Naive B cell (primary cell): ENCODE measurements around the gene BMPER. TPM values are rescaled to one million over a fixed set of nuclear protein-coding genes. Genes with fewer than 3 reads are reported as not detected.

Source experiments
- ATAC-seq, 2 donors: fragments of 150-1000 bp; cut with Tn5 transposase; 2 replicates each; pipeline ENCODE4 v1.10.0; 2021; ENCODE audit warnings: low read depth in 2 of 2, mild to moderate bottlenecking in 2 of 2, moderate library complexity in 2 of 2
- DNase-seq: peaks from one replicate; pipeline ENCODE4 v3.0.0; 2022
- H3K27ac Mint-ChIP-seq, 6 donors: one replicate each; pipeline ENCODE4 v1.8.0; 2020 to 2022; ENCODE audit warnings: mild to moderate bottlenecking in 6 of 6, mixed read lengths in 6 of 6, moderate library complexity in 5 of 6, inconsistent platforms in 2 of 6
- H3K27me3 Mint-ChIP-seq, 3 donors: one replicate each; pipeline ENCODE4 v1.8.0; 2021 to 2022; ENCODE audit warnings: mixed read lengths in 3 of 3, mild to moderate bottlenecking in 1 of 3
- H3K36me3 Mint-ChIP-seq, 2 donors: one replicate each; pipeline ENCODE4 v1.8.0; 2020 to 2022; ENCODE audit warnings: mixed read lengths in 2 of 2, inconsistent platforms in 1 of 2, mild to moderate bottlenecking in 1 of 2
- H3K4me1 Mint-ChIP-seq, 3 donors: one replicate each; pipeline ENCODE4 v1.8.0; 2020 to 2022; ENCODE audit warnings: mixed read lengths in 3 of 3, inconsistent platforms in 1 of 3, mild to moderate bottlenecking in 1 of 3, moderate library complexity in 1 of 3
- H3K4me3 Mint-ChIP-seq, 8 donors: one replicate each; pipeline ENCODE4 v1.8.0; 2020 to 2022; ENCODE audit warnings: mild to moderate bottlenecking in 8 of 8, mixed read lengths in 8 of 8, moderate library complexity in 8 of 8, inconsistent platforms in 2 of 8
- H3K9me3 Mint-ChIP-seq, 7 donors: one replicate each; pipeline ENCODE4 v1.8.0; 2020 to 2022; ENCODE audit warnings: mixed read lengths in 7 of 7, mild to moderate bottlenecking in 5 of 7, inconsistent platforms in 2 of 7, moderate library complexity in 1 of 7
- polyA plus RNA-seq, 6 donors: library from polyadenylated mRNA; unstranded; fragments of 300-500 nt; fragmentation: Illumina TruSeq; gene quantifications; one replicate each; pipeline ENCODE4 v1.2.3, GENCODE V29; 2021; ENCODE audit warnings: low read depth in 6 of 6

BMPER gene
- polyA plus RNA-seq, 6 donors from 2014 or later = not detected

GRCh38 chr7:34187798-34188307, 282.5 kb downstream of the BMPER start:
- Mint-ChIP-seq H3K27ac (no peak overlapping the region), H3K27me3 (no peaks in the 10 kb centered on the region), H3K9me3 (peaks cover 0 to 6% (median 4%) of the 10 kb centered on the region in 7 donors), H3K4me3 (no peak overlapping the region), H3K36me3 (no peaks in the 10 kb centered on the region), H3K4me1 (no peaks in the 10 kb centered on the region)
- no peak for DNase-seq
- ATAC-seq = no peak

GRCh38 chr7:34189031-34189430, 283.7 kb downstream of the BMPER start:
- no peaks in the 10 kb centered on the region for H3K27me3 Mint-ChIP-seq
- H3K4me1 Mint-ChIP-seq = no peaks in the 10 kb centered on the region
- no peak overlapping the region for H3K4me3 Mint-ChIP-seq
- peaks cover 0 to 7% (median 2%) of the 10 kb centered on the region in 7 donors for H3K9me3 Mint-ChIP-seq
- no peaks in the 10 kb centered on the region for H3K36me3 Mint-ChIP-seq
- ATAC-seq = no peak
- H3K27ac Mint-ChIP-seq = peak overlapping the region in 1 of 6 donors; percentile 61
- DNase-seq = no peak

GRCh38 chr7:34190299-34190698, 285.0 kb downstream of the BMPER start:
- ATAC-seq (no peak), DNase-seq (no peak)
- H3K4me3 Mint-ChIP-seq = no peak overlapping the region
- H3K27me3 Mint-ChIP-seq = no peaks in the 10 kb centered on the region
- H3K27ac Mint-ChIP-seq = no peak overlapping the region
- no peaks in the 10 kb centered on the region for H3K36me3 Mint-ChIP-seq
- no peaks in the 10 kb centered on the region for H3K4me1 Mint-ChIP-seq
- H3K9me3 Mint-ChIP-seq = peaks cover 0 to 7% (median 2%) of the 10 kb centered on the region in 7 donors

- peaks cover 0 to 7% (median 2%) of the 10 kb centered on the region in 7 donors for H3K9me3 Mint-ChIP-seq
- no peaks in the 10 kb centered on the region for H3K36me3 Mint-ChIP-seq
- H3K4me3 Mint-ChIP-seq = no peak overlapping the region
- ATAC-seq (no peak), DNase-seq (no peak)
- no peak overlapping the region for H3K27ac Mint-ChIP-seq
- no peaks in the 10 kb centered on the region for H3K27me3 Mint-ChIP-seq
- no peaks in the 10 kb centered on the region for H3K4me1 Mint-ChIP-seq
These were observed 285.8 kb downstream of the BMPER start for GRCh38 chr7:34191162-34191561.

GRCh38 chr7:34191771-34192479, 286.6 kb downstream of the BMPER start:
- H3K4me1 Mint-ChIP-seq = no peaks in the 10 kb centered on the region
- H3K36me3 Mint-ChIP-seq = no peaks in the 10 kb centered on the region
- ATAC-seq = no peak
- H3K27ac Mint-ChIP-seq = no peak overlapping the region
- H3K9me3 Mint-ChIP-seq = peaks cover 0 to 7% (median 2%) of the 10 kb centered on the region in 7 donors
- H3K4me3 Mint-ChIP-seq = no peak overlapping the region
- H3K27me3 Mint-ChIP-seq = no peaks in the 10 kb centered on the region
- no peak for DNase-seq

- peaks cover 0 to 7% (median 2%) of the 10 kb centered on the region in 7 donors for H3K9me3 Mint-ChIP-seq
- DNase-seq = no peak
- no peak overlapping the region for H3K4me3 Mint-ChIP-seq
- no peaks in the 10 kb centered on the region for H3K27me3 Mint-ChIP-seq
- H3K36me3 Mint-ChIP-seq = no peaks in the 10 kb centered on the region
- H3K27ac Mint-ChIP-seq = no peak overlapping the region
- no peak for ATAC-seq
- no peaks in the 10 kb centered on the region for H3K4me1 Mint-ChIP-seq
These were observed 287.6 kb downstream of the BMPER start for GRCh38 chr7:34192906-34193305.

GRCh38 chr7:34198231-34198641, 292.9 kb downstream of the BMPER start:
- H3K27me3 Mint-ChIP-seq = no peaks in the 10 kb centered on the region
- no peak overlapping the region for H3K27ac Mint-ChIP-seq
- no peaks in the 10 kb centered on the region for H3K4me1 Mint-ChIP-seq
- peaks cover 0 to 9% (median 4%) of the 10 kb centered on the region in 7 donors for H3K9me3 Mint-ChIP-seq
- ATAC-seq (no peak), DNase-seq (no peak)
- no peaks in the 10 kb centered on the region for H3K36me3 Mint-ChIP-seq
- H3K4me3 Mint-ChIP-seq = peak overlapping the region in 1 of 8 donors; percentile 17
